Esophagus muscularis mucosa (tissue), 4 donors: ENCODE results near the gene MATCAP1. TPM values are rescaled to one million over a fixed set of nuclear protein-coding genes. Genes with fewer than 3 reads are reported as not detected.

Experiments
- DNase-seq: peaks from one replicate; pipeline ENCODE4 v3.0.0-alpha.2; 2017; ENCODE audit errors: extremely low spot score
- H3K27ac ChIP-seq, 4 donors: fragments of 200-600 bp; sonication (generic); replicated peaks in 1 of 4; 1 replicate in 3 of 4; 2 replicates in 1 of 4; pipeline ENCODE4 v1.5.1; 2016 to 2019; ENCODE audit warnings: mild to moderate bottlenecking in 1 of 4
- H3K27me3 ChIP-seq, 4 donors: fragments of 200-600 bp; sonication (generic); one replicate each; pipeline versions ENCODE4 v1.5.1 to v1.6.0; 2016 to 2019
- H3K36me3 ChIP-seq, 4 donors: fragments of 200-600 bp; sonication (generic); one replicate each; pipeline ENCODE4 v1.5.1; 2016 to 2019
- H3K4me1 ChIP-seq, 4 donors: fragments of 200-600 bp; sonication (generic); one replicate each; pipeline ENCODE4 v1.5.1; 2016 to 2019
- H3K4me3 ChIP-seq, 4 donors: fragments of 200-600 bp; sonication (generic); 1 replicate in 2 of 4; 2 replicates in 2 of 4; pipeline ENCODE4 v1.5.1; 2016 to 2019; ENCODE audit warnings: mild to moderate bottlenecking in 4 of 4, moderate library complexity in 1 of 4
- H3K9me3 ChIP-seq, 4 donors: fragments of 200-600 bp; sonication (generic); 1 replicate in 3 of 4; 2 replicates in 1 of 4; pipeline ENCODE4 v1.5.1; 2016 to 2019
- EP300 ChIP-seq: sonication (generic); formaldehyde crosslinking; IDR thresholded peaks from one replicate; pipeline ENCODE4 v1.6.1; 2017; ENCODE audit warnings: antibody characterized with exemption
- POLR2A ChIP-seq: fragments of 450-650 bp; IDR thresholded peaks from one replicate; pipeline ENCODE4 v1.6.1; 2017; ENCODE audit warnings: antibody characterized with exemption, moderate library complexity, mild to moderate bottlenecking, low read depth
- POLR2AphosphoS5 ChIP-seq, 2 donors: sonication (generic); formaldehyde crosslinking; IDR thresholded peaks; one replicate each; pipeline ENCODE4 v1.6.1; 2017; ENCODE audit warnings: antibody characterized with exemption in 2 of 2
- WGBS: methylation state at CpG from one replicate; pipeline ENCODE4 v1.1.5; 2018; 5-methylcytosine and 5-hydroxymethylcytosine counted together
- intact Hi-C: fragments of 100-400 bp; cut with DNase I; formaldehyde crosslinking; loops from one replicate; pipeline ENCODE4 v1.15.1; 2023
- total RNA-seq, 4 donors: library from RNA; depleted of rRNA; stranded (reverse); fragments of >200 nt; gene quantifications; one replicate each; pipeline versions ENCODE4 v1.1.0 to v1.2.1, GENCODE V29; 2016
- TF ChIP-seq, protein P1 (sequence below), 3 experiments: fragments of 200-600 bp in 2 of 3; fragments of 450-650 bp in 1 of 3; sonication (generic) in 2 of 3; IDR thresholded peaks; one replicate each; pipeline ENCODE4 v1.5.1; 2017 to 2019; ENCODE audit warnings: antibody characterized with exemption in 3 of 3, mild to moderate bottlenecking in 2 of 3, moderate library complexity in 1 of 3

The MATCAP1 gene
- total RNA-seq, 4 donors from 2014 or later, result 7.8 to 17.7 (median 11.2) TPM

DNA sequence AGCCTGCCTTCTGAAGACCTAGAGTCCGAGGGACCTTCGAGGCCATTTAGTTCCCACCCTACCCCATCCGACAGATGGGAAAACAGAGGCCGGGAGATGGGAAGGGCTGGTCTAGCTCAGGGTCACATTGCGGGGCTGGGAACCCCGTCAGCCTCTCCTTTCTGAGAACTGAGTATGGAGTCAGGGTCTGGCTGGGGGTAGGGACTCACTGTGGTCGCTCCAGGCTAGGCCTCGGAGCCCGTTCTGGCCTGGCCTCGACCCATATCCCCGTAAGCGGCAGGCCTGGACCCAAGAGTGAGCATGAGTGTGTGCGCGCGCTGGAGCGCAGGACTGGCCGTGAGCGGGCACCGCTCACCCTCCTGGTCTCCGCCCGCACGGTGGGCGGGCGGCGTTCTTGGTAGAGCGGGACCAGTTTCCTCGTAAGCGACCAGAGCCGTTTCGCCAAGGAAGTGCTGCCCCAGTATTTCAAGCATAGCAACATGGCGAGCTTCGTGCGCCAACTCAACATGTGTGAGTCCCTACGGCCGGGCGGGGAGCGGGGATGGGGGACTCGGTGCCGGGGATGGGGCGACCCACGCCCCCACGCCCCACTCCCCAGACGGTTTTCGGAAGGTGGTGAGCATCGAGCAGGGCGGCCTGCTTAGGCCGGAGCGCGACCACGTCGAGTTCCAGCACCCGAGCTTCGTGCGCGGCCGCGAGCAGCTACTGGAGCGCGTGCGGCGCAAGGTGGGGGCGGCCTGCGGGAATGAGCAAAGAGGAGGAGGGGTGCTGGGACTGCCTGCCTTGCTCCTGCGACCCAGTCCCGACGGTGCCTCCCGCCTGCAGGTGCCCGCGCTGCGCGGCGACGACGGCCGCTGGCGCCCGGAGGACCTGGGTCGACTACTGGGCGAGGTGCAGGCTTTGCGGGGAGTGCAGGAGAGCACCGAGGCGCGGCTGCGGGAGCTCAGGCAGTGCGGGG, 18.4 kb downstream of the MATCAP1 start:
- H3K27me3 ChIP-seq, result peaks cover 0 to 36% (median 2%) of the 10 kb centered on the region in 4 donors
- intact Hi-C loops, result no loop called here
- H3K4me1 ChIP-seq, result peaks cover 66 to 99% (median 90%) of the 10 kb centered on the region in 4 donors
- peaks cover 0 to 11% (median 4%) of the 10 kb centered on the region in 4 donors for H3K36me3 ChIP-seq
- no peaks in the 10 kb centered on the region for H3K9me3 ChIP-seq
- TF ChIP-seq, protein P1, sequence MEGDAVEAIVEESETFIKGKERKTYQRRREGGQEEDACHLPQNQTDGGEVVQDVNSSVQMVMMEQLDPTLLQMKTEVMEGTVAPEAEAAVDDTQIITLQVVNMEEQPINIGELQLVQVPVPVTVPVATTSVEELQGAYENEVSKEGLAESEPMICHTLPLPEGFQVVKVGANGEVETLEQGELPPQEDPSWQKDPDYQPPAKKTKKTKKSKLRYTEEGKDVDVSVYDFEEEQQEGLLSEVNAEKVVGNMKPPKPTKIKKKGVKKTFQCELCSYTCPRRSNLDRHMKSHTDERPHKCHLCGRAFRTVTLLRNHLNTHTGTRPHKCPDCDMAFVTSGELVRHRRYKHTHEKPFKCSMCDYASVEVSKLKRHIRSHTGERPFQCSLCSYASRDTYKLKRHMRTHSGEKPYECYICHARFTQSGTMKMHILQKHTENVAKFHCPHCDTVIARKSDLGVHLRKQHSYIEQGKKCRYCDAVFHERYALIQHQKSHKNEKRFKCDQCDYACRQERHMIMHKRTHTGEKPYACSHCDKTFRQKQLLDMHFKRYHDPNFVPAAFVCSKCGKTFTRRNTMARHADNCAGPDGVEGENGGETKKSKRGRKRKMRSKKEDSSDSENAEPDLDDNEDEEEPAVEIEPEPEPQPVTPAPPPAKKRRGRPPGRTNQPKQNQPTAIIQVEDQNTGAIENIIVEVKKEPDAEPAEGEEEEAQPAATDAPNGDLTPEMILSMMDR (IDR thresholded peaks at IDR 0.05), result no peak
- TF ChIP-seq POLR2A (no peak), EP300 (no peak), POLR2AphosphoS5 (IDR thresholded peaks at IDR 0.05) (no peak)
- peak overlapping the region; percentile 53 to 57 (median 54) for H3K4me3 ChIP-seq
- no peak for DNase-seq
- 51% methylated on average over 30 of the region's 85 CpGs for WGBS
- H3K27ac ChIP-seq, result peak overlapping the region; percentile 80 to 97 (median 90)

DNA sequence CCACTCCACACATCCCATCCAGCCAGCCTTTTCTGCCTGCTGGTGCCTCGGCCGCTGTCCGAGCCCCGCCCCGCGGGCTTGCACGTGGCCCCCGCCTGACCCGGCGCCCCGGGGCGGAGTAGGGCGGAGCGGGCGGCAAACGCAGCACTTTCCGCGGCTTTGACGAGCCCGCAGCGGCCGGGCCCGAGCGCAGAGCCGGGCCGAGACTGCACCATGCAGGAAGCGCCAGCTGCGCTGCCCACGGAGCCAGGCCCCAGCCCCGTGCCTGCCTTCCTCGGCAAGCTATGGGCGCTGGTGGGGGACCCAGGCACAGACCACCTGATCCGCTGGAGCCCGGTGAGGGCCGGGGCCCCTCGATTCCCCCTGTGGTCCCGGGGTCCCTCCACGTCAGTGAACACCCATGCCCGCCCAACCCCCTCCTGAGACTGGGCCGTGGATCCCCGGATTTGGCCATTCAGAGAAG, 19.1 kb downstream of the MATCAP1 start, which contains the start of gene HSF4:
Gene HSF4, plus strand, starts transcription at position 147 of the 463 bp plus-strand sequence. Its CDS starts 67 bp downstream, at position 214.
- Histone ChIP-seq H3K36me3 (peaks cover 0 to 11% (median 4%) of the 10 kb centered on the region in 4 donors), H3K4me1 (peaks cover 66 to 98% (median 87%) of the 10 kb centered on the region in 4 donors), H3K27ac (peak within 1 kb of the TSS; percentile 80 to 97 (median 90)), H3K9me3 (no peaks in the 10 kb centered on the region), H3K4me3 (peak within 1 kb of the TSS; percentile 53 to 57 (median 54)), H3K27me3 (peaks cover 0 to 36% (median 2%) of the 10 kb centered on the region in 4 donors)
- WGBS, result no CpG with 5 or more reads among the region's 41 CpGs
- no peak for TF ChIP-seq EP300
- TF ChIP-seq POLR2AphosphoS5 (IDR thresholded peaks at IDR 0.05), result peak; percentile 70 to 77
- peak; percentile 28 for TF ChIP-seq POLR2A
- no peak for DNase-seq
- intact Hi-C loops, result no loop called here

DNA sequence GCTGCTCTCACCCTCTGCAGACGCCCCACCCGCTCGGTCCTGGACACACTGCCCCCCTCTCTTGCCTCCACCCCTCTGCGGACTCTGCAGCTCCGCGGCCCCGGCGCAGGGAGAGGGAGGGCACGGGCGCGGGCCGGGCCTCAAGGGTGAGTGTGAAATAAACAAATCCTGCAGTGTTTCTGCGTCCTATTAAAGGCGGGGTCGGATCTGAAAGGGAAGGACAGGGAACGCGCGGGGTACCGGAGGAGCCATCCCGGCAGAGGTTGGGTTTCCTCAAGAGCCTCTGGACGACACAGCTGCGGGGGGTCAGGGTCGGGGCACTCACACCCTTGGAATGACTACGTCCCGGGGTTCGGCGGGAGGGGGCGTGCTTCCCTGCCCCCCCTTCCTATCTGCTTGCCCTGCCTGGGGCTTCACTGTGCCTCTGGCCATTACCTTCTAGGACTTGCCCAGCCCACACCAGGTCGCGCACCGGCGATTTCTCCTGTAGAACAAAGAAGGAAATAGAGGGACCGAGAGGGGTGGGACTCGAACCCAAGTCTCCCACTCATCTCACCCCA, 19.7 kb downstream of the MATCAP1 start:
- TF ChIP-seq POLR2AphosphoS5 (IDR thresholded peaks at IDR 0.05) (no peak), POLR2A (no peak), EP300 (no peak)
- TF ChIP-seq, protein P1 (IDR thresholded peaks at IDR 0.05), result no peak
- Histone ChIP-seq H3K9me3 (no peaks in the 10 kb centered on the region), H3K4me1 (peaks cover 64 to 98% (median 85%) of the 10 kb centered on the region in 4 donors), H3K27ac (peak overlapping the region; percentile 80 to 97 (median 90)), H3K27me3 (peaks cover 0 to 36% (median 2%) of the 10 kb centered on the region in 4 donors), H3K4me3 (peak overlapping the region; percentile 53 to 57 (median 54)), H3K36me3 (peaks cover 0 to 11% (median 4%) of the 10 kb centered on the region in 4 donors)
- DNase-seq, result no peak
- 17% methylated on average over 14 of the region's 34 CpGs for WGBS
- intact Hi-C loops, result no loop called here

DNA sequence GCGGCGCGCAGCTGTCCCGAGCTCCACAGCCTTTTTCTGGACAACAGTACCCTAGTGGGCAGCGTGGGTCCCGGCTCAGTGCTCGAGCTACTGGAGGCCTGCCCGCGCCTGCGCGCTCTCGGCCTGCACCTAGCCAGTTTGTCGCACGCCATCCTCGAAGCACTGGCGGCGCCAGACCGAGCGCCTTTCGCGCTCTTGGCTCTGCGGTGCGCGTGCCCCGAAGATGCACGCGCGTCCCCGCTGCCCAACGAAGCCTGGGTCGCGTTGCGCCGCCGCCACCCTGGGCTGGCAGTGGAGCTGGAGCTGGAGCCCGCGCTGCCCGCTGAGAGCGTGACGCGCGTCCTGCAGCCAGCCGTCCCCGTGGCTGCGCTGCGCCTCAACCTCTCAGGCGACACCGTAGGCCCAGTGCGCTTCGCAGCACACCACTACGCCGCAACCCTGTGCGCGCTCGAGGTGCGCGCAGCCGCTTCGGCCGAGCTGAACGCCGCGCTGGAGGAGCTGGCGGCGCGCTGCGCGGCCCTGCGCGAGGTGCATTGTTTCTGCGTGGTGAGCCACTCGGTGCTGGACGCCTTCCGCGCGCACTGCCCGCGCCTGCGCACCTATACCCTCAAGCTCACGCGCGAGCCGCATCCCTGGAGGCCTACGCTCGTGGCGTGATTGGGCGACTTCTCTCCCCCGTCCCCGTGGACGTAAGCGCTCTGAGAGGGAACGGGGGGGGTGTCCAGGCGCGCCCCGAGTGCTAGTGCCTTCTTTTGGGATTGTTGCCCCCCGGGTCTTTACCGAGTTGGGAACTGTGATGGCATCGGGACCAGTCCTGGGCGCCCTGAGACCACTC, 20.4 kb downstream of the MATCAP1 start:
- H3K4me1 ChIP-seq, result peaks cover 65 to 98% (median 84%) of the 10 kb centered on the region in 4 donors
- TF ChIP-seq, protein P1 (IDR thresholded peaks at IDR 0.05), result peak in 1 of 3 experiments; percentile 5
- no peak for TF ChIP-seq EP300
- TF ChIP-seq POLR2AphosphoS5 (IDR thresholded peaks at IDR 0.05), result peak; percentile 51 to 82
- no peak for TF ChIP-seq POLR2A
- DNase-seq, result no peak
- no peaks in the 10 kb centered on the region for H3K9me3 ChIP-seq
- WGBS, result 3% methylated on average over 23 of the region's 99 CpGs
- peaks cover 0 to 36% (median 2%) of the 10 kb centered on the region in 4 donors for H3K27me3 ChIP-seq
- peaks cover 0 to 11% (median 4%) of the 10 kb centered on the region in 4 donors for H3K36me3 ChIP-seq
- intact Hi-C loops, result no loop called here
- H3K4me3 ChIP-seq, result peak overlapping the region; percentile 53 to 57 (median 54)
- H3K27ac ChIP-seq, result peak overlapping the region; percentile 80 to 97 (median 90)
